SHP77 treated with DMSO at 0.1 percent for 48 hours (cell line): ENCODE results near the gene EIF3L.

Experiments used
- DNase-seq: peaks from one replicate; lab custom pipeline; 2025; lab: John Stamatoyannopoulos, UW

Gene EIF3L

DNA sequence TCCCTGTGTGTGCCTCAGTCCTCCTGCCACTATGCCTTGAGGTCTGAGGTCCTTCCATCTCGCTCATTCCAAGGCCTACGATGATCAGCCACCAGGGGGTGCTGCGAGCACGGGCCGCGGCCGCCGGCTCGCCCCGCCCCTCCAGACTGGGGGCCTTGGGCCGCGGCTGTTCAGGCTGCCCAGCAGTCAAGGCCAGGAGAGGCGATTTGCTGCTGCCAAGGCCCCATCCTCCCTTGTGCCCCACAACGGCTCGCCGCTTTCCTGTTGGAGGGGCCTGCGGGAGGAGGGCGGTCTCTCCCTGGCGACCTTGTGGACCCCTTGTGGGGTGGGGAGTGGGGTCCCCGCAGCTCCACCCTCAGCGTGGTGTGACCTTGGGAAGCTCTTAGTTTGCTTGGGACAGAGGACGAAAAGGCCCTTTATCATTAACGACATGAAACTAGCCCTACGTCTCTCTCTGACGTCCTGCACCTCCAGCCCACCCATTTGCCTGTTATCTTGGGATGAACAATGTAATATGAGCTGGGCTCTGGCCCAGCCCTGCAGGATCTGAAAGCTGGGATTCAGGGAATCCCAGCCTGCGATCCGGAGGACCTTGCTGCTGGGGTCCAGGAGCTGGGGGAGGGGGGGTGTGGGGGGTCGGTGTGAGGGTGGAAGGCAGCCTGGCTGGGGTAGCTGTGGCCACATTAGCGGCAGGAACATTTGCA lies 31.4 kb upstream of the EIF3L start:
- DNase-seq, result peak; percentile 57

DNA sequence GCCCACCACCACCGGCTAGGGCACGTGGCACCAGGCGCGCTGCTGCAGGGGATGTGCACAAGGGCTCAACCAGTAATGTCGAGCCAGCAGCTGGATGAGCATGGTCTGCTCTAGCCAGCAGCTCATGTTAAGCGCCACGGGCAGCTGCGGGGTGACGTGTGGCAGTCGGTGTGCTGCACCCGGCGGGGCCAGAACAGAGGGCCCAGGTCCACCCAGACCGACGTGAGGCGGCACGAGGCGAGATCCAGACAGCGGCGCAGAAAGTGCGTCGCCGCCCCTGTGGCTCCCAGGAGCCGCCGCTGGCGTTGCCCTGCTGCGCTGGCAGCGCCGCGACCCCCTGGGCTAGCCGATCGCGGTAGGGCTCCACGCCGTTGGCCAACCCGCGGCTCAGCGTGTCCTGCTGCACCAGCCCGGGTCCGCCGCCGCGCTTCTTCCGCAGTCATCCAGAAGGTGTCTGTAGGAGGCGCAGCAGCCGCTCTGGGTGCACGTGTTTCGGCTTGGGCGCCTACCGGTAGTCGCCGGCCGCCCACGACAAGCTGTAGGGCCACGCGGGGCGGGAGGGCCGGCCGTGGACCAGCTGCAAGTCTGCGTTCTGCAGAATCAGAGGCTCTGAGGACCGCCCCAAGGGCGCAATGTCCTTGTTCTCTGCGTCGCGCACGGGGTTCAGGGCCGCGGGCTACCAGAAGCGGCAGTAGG lies 30.7 kb upstream of the EIF3L start:
- DNase-seq, result no peak

DNA sequence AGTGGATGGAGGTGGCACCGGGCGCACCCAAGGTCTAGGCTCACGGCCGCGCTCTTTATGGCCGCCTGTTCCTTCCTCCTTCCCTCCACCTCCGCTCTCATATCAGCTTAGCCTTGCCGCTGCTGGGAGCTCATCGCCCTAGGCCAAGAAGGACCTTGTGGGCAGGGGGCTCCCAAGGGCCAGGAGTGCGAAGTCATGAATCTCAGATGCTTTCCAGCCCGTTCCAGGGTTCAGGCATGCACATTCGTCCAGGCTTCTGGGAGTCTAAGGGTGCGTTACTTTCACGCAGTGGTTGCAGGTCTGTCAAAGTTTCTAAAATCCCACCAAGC lies 30.1 kb upstream of the EIF3L start:
- DNase-seq, result no peak

DNA sequence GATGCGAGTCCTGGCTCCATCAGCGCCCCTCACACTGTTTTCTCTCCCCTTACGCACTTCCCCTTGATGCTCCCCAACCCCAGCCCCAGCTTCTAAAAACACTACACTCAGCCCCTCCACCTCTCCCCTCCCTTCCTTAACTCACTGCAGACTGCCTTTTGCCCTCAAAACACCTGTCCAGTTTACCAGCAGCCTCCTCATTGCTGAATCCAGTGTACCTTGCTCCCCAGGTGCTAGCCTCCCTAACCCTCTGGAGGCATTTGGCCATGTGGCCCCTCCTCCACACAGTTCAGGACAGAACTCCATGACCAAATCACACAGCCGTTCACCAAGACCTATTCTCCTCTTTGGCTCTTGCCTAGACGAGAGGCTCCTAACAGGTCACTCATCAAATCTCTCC lies 28.9 kb upstream of the EIF3L start:
- DNase-seq, result no peak

DNA sequence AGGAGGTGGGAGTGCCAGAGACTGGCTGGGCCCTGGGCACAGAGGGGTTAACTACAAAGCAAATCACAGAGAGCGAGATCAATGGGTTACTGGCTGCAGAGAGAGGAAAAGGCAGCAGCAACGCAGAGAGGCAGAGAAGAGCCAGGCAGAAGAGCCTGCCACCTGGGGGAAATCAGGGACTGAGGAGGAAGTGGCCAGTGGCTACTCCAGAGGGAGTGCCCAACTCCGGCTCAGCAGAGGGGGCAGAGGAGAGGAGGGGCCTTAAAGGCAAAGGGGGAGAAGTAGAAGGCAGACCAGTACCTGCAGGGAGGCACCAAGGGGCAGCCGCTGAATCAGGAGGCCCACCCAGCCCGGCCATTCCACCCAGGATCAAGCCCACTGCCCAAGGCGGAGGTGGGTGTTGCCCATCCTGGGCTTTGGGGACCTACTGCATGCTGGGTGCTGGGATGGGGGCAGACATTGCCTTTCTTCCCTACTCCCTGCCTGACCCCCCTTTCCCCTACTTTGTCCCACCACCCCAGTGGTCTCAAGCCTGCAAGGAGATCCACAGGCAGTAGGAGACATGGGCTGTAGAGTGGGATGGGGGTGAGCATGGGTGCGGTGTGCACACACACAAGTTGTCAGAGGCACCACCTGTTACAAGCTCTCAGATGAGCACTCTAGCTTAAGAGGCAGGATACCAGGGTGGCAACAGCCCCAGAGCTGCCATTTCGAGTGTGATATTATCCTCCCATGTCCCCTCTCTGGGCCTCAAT lies 27.0 kb upstream of the EIF3L start:
- peak; percentile 10 for DNase-seq

DNA sequence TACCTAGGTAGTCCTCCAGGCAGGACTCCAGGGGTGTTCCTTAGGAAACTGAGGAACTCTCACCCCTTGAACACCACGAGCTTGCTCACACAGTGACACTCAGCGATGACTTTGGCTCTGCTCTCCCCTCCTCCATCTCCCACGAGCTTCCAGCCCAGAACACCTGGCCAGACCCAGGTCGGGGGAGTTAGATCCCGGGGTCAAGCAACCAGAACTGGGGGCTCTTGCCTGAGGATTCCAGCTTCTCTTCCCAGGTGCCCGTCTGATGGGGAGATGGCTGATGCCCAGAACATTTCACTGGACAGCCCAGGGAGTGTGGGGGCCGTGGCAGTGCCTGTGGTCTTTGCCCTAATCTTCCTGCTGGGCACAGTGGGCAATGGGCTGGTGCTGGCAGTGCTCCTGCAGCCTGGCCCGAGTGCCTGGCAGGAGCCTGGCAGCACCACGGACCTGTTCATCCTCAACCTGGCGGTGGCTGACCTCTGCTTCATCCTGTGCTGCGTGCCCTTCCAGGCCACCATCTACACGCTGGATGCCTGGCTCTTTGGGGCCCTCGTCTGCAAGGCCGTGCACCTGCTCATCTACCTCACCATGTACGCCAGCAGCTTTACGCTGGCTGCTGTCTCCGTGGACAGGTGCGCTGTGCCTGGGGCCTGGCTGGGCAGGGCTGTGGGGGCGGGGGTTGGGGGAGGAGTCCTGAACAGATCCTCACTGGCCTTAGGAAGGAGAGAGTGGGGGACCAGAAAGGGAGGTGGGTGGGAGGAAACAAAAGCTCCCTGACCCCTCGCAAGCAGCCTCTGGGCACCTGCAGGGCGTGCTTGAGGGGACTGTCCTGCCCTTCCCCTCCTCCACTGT lies 25.9 kb upstream of the EIF3L start, which contains the start of gene GALR3:
GALR3 (plus strand) TSS at position 249 of the 852 bp plus-strand sequence; CDS start at position 274, 25 bp downstream.
- DNase-seq, result peak; percentile 60

DNA sequence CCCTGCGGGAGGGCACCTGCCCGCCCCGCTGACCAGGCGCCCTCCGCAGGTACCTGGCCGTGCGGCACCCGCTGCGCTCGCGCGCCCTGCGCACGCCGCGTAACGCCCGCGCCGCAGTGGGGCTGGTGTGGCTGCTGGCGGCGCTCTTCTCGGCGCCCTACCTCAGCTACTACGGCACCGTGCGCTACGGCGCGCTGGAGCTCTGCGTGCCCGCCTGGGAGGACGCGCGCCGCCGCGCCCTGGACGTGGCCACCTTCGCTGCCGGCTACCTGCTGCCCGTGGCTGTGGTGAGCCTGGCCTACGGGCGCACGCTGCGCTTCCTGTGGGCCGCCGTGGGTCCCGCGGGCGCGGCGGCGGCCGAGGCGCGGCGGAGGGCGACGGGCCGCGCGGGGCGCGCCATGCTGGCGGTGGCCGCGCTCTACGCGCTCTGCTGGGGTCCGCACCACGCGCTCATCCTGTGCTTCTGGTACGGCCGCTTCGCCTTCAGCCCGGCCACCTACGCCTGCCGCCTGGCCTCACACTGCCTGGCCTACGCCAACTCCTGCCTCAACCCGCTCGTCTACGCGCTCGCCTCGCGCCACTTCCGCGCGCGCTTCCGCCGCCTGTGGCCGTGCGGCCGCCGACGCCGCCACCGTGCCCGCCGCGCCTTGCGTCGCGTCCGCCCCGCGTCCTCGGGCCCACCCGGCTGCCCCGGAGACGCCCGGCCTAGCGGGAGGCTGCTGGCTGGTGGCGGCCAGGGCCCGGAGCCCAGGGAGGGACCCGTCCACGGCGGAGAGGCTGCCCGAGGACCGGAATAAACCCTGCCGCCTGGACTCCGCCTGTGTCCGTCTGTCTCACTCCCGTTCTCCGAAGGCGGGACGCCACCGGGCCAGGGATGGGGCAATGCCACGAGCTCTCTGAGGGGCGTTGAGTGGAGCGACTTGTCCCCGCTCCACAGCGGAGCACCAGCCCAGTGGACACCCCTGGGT lies 24.3 kb upstream of the EIF3L start:
- no peak for DNase-seq

DNA sequence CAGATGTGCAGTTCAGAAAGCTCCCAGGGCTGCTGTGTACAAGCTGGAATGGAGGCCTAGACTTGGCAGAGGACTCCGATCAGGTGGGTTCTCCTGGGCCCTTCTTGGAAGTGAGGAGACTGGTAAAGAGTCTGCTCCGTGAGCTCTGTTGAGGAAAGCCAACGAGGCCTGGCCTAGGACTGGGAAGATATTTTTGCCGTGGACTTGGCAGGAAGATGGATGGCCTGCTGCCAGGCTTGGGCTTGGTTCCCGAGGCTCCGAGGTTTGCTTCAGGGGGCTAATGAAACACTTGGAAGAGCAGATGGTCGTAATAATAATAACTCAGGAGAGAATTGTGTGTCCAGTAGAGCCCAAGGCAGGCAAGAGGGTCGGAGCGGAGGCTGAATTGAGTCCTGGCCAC lies 22.2 kb upstream of the EIF3L start:
- no peak for DNase-seq

DNA sequence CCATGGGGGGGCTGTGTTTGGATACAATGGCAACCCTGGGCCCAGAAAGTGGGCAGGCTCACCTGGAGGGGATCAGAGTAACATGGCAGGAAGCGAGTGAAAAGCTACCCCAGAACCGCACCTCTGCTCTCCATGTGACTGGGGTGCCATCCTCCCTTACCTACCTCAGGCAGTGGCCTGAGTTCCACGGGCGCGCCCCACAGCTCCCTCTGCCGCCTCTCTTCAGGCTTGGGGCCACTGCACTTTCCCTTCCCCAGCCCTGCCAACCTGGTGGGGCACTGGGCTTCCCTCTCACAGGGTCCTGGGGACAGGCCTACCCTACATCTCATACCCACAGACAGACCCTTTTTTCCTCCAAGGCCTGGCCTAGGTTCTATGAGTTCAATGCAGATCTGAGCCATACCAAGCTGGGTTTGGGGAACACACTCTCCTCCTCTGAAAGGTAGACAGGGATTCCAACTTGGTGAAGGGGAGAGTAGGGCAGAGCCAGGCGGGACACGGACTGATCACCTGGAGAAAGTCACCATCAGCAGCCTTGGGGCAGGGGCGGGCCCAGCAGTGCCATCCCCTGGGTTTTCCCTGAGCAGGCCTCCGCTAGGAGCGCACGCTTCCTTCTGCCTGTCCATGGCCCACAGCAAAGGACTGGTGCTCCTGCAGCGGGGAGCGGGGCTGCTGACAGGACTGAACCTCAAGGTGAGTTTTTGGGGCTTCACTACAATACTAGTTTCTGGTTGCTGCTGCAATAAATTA lies 19.0 kb upstream of the EIF3L start:
- DNase-seq, result no peak

DNA sequence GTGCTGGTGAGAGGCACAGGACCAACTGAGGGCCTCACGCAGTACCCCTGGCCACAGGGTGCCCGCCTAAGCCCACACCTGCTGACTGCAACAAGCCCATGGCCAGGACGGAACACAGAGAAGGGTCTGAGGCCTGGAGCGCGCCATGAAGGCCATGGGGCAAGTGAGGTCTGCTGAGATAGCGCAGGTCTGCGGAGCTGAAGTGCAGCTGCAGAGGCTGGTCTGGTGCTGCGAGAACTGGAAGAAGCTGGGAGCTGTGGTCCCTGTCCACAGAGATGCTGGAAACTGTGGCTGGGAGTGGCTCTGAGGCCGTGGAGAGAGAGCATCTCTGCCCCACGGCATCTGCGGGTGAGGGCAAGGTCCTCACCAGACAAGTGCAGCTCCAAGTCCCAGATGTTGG lies 17.7 kb upstream of the EIF3L start:
- no peak for DNase-seq

DNA sequence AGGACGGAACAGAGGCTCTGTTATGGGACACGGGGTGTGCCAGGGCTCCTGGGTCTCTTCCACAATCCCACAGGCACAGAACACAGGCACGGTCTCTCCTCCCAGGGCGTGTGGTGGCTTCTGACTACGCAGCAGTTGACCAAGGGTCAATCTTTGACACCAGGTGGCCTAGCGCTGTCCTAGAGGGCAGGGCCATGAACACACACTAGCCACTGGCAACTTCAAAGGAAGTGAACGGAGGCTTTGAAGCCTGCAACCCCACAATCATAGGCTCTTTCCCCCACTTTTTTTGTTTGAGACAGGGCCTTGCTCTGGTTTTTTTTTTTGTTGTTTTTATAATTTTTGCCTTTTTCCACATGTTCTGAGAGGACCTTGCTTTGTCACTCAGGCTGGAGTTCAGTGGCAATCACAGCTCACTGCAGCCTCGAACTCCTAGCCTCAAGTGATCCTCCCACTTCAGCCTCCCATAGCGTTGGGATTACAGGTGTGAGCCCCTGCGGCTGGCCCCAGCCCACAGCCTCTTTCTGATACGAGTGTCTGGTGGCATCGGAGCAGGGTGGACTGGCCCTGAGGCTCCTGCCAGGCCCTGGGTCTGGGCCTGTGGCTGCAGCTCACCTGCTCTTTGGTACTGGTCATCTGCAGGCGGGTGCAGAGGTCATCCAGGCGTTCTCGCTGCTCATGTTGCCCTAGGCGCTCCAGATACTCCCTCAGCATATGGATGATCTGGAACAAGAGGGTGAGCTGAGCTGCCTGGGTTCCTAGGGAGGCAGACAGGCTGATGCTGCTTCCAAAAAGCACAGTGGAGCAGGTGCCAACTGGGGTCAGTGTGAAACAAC lies 17.0 kb upstream of the EIF3L start:
- DNase-seq, result no peak

DNA sequence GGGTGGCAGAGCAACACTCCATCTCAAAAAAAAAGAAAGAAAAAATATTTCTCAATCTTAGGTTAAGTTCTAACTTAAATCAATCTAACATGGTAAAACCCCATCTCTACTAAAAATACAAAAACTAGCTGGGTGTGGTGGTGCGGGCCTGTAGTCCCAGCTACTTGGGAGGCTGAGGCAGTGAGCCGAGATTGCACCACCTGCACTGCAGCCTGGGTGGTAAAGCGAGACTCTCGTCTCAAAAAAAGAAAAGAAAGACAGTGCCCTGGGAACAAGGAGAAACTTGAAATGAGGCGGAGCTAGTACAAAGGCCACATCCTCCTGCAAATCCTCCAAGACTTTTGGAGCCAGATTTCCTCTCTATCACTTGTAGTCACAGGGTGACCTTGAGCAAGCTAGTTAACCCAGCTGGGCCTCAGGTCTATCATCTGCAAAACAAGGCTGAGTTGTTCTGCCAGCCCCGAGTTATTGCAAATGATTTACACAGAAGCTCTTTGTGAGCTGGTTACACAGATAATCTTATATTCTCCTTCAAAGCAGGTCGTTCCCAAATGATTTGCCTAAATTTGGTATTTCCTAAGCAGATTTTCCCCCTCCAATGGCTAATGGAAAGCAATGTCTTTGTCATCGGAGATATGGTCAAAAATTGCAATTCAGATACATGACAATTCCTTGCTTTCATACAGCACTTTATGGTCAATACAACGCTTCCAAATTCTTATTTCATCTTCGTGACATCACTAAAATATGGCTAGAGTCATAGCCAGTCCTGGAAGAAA lies 7.0 kb upstream of the EIF3L start:
- no peak for DNase-seq

DNA sequence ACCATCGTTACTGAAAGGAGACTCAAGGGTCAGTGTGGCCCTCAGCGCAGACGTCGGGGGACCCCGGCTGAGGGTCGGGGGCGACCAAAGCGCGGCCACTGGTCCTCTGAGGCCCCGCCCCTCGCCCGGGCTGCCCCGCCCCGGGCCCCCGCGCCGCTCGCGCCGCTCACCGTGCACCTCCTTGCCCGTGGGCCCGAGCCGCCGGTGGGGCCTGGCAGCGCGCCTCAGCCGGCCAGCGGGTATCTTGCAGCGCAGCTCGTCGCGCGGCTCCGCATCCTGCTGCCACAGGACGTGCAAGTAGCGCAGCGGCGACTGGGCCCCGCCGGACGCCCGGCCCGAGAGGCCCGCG lies 5.5 kb upstream of the EIF3L start:
- no peak for DNase-seq

DNA sequence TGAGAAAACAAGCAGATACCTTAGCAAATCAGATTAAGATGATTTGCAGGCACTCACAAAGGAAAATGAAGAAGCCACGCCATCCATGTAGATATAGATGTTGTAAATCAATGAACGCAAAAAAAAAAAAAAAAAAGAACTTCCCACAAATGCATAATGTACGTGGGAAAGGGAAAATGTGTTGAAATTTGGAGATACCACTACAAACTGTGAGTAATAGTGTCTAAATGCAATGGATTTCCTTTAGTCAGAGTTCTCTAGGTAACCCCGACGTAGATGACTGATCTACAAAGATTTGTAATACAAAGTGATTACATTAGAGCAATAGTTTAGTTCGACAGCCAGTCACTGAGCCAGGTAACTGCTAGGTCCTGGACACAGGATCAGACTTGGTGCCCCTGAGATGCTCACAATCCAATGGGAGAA lies 4.3 kb upstream of the EIF3L start:
- no peak for DNase-seq

DNA sequence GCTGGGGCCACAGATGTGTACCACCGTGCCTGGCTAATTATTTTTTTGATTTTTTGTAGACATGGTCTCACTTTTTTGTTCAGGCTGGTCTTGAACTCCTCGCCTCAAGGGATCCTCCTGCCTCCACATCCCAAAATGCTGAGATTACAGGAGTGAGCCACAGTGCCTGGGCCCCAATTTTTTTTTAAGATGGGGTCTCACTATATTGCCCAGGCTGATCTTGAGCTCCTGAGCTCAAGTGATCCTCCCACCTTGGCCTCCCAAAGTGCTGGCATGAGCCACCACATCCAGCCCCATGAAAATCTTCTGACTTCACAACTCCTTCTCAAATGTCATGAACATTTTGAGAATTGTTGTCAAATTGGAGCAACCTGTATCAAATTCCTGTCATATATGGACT lies 2.8 kb upstream of the EIF3L start:
- DNase-seq, result no peak

DNA sequence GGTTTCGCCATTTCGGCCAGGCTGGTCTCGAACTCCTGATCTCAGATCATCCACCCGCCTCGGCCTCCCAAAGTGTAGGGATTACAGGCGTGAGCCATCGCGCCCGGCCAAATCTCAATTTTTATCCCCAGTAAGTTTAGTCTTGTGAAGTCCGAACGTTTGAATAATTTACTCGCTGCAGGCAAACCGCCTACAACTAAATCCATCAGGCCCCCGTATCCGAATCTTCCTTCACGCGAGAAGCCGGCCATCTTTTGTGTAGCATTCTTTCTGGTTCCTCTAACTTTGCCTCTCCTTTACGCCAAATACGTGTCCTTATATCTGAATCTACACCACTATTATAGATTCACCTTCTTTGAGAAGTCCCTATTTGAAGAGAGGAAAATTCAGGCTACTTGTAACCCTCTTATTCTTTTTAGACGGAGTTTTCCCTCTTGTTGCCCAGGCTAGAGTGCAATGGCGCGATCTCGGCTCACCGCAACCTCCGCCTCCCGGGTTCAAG lies 581 bp upstream of the EIF3L start:
- peak; percentile 34 for DNase-seq

DNA sequence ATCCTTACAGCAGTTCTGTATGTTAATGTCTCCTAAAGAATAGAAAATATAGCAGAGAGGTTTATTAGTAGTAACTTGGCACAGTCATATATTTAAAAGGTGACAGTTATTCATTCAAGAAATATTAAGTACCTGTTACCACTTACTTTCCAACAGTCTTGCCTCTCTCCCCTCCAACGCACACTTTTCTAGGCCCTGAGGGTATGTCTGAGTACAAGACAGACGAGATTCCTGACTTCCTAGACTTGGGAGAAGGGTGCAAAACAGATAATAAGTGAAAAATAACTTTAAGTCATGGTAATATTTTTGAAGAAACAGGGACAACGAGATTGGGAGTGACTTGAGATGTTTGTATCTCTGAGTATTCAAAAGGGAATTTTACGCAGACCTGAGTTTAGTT lies 1.6 kb downstream of the EIF3L start:
- DNase-seq, result no peak

DNA sequence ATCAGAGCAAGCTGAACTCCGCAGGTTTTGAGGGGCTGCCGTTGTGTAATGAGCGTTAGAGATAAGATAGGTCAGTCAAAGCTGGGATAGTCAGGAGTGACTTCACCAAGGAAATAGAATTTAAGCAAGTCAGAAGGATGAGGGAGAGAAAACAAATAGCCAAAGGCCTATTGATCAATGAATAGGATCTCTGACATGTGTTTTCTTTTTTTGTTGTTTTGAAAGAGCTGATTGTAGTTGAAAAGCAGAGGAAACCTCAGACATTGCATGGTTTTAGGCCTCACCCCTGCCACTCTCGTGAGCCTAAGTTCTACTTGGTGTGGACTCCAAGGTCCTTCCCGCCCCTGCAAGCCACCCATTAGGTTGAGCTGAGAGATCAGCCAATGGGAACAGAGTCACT lies 3.2 kb downstream of the EIF3L start:
- DNase-seq, result no peak
